Natural killer cell (primary cell): ENCODE results near the gene NR3C2. TPM values are rescaled to one million over a fixed set of nuclear protein-coding genes. Genes with fewer than 3 reads are reported as not detected.
A peak's percentile ranks its signal among the peaks of the same experiment; 100 is the strongest.

Experiments used
- ATAC-seq, 3 donors: fragments of 150-1000 bp in 2 of 3; fragments of 200-7000 bp in 1 of 3; cut with Tn5 transposase; 1 replicate in 1 of 3; 2 replicates in 2 of 3; pipeline ENCODE4 v1.10.0; 2021; ENCODE audit warnings: mild to moderate bottlenecking in 2 of 3, moderate library complexity in 2 of 3
- DNase-seq, 2 donors: peaks; one replicate each; pipeline versions ENCODE4 v3.0.0 to v3.0.0-alpha.2; 2013 to 2021; ENCODE audit warnings: mixed read lengths in 1 of 2
- H3K27ac ChIP-seq: one replicate; pipeline ENCODE4 v1.5.1; 2013; ENCODE audit warnings: mild to moderate bottlenecking, low read length
- H3K27me3 ChIP-seq: one replicate; pipeline ENCODE4 v1.6.1; 2013; ENCODE audit warnings: low read length; ENCODE audit not compliant: control insufficient read depth, insufficient read depth
- H3K36me3 ChIP-seq: one replicate; pipeline ENCODE4 v1.6.1; 2013; ENCODE audit warnings: low read length; ENCODE audit not compliant: control insufficient read depth, insufficient read depth
- H3K4me1 ChIP-seq: one replicate; pipeline ENCODE4 v1.6.1; 2013; ENCODE audit warnings: low read length; ENCODE audit not compliant: control insufficient read depth, insufficient read depth
- H3K4me3 ChIP-seq: one replicate; pipeline ENCODE4 v1.5.1; 2013; ENCODE audit warnings: low read length
- H3K9me3 ChIP-seq: one replicate; pipeline ENCODE4 v1.6.1; 2013; ENCODE audit warnings: low read length; ENCODE audit not compliant: control insufficient read depth, insufficient read depth
- H3K27ac Mint-ChIP-seq, 2 donors: one replicate each; pipeline ENCODE4 v1.8.0; 2022; ENCODE audit warnings: mild to moderate bottlenecking in 2 of 2, mixed read lengths in 2 of 2, moderate library complexity in 1 of 2
- H3K27me3 Mint-ChIP-seq, 2 donors: one replicate each; pipeline ENCODE4 v1.8.0; 2022; ENCODE audit warnings: low read depth in 2 of 2, mixed read lengths in 2 of 2
- H3K36me3 Mint-ChIP-seq: one replicate; pipeline ENCODE4 v1.8.0; 2022; ENCODE audit warnings: mixed read lengths
- H3K4me1 Mint-ChIP-seq, 2 donors: one replicate each; pipeline ENCODE4 v1.8.0; 2022; ENCODE audit warnings: mixed read lengths in 2 of 2
- H3K4me3 Mint-ChIP-seq: one replicate; pipeline ENCODE4 v1.8.0; 2022; ENCODE audit warnings: mild to moderate bottlenecking, moderate library complexity, mixed read lengths
- H3K9me3 Mint-ChIP-seq, 2 donors: one replicate each; pipeline ENCODE4 v1.8.0; 2022; ENCODE audit warnings: mixed read lengths in 2 of 2
- WGBS: methylation state at CpG from one replicate; pipeline ENCODE4 v1.1.7; 2013; ENCODE audit warnings: missing lambda C conversion rate; ENCODE audit not compliant: insufficient coverage; 5-methylcytosine and 5-hydroxymethylcytosine counted together
- intact Hi-C: fragments of 100-400 bp; cut with micrococcal nuclease; formaldehyde crosslinking; loops from one replicate; pipeline ENCODE4 v1.14.2; 2022
- total RNA-seq, 4 donors: library from RNA; stranded (reverse); fragments of 120-200 nt in 1 of 4; gene quantifications; one replicate each; pipeline versions ENCODE4 v1.2.3 to v1.2.4, GENCODE V29; 2013 to 2022
- TF ChIP-seq, protein P1 (sequence below): fragments of 200-600 bp; IDR thresholded peaks from one replicate; pipeline ENCODE4 v1.8.0; 2022; ENCODE audit warnings: antibody characterized with exemption

Gene NR3C2
- total RNA-seq, 3 donors from 2014 or later (not counting 1 experiment from before 2014, with no cell fraction given) = 4.2 to 8.6 (median 6.3) TPM

DNA sequence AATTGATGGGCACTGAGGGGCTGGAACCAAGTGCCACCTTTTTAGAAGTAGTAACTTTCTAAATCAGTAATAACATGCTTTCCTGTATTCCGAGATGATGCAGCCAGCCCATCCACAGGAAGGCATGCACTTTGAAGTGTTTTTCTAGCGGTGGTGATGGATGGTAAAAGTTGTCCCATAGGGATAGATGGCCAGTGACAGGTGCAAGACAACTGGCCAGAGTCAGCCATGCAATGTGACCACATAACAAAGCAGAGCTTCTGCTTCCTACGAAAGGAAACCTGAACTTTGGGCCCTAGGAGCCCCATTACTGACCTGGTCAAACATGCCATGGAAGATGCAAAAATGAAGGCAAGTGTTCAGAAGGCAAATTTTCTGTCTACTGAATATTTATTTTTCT lies 72.3 kb downstream of the NR3C2 start:
- Mint-ChIP-seq H3K27ac (no peak overlapping the region), H3K27me3 (peaks cover 0 to 7% of the 10 kb centered on the region in 2 donors), H3K36me3 (no peaks in the 10 kb centered on the region), H3K4me1 (peaks cover 0 to 4% of the 10 kb centered on the region in 2 donors), H3K9me3 (no peaks in the 10 kb centered on the region), H3K4me3 (no peak overlapping the region)
- Histone ChIP-seq H3K27ac (no peak overlapping the region), H3K4me1 (no peaks in the 10 kb centered on the region), H3K36me3 (no peaks in the 10 kb centered on the region), H3K27me3 (no peaks in the 10 kb centered on the region), H3K4me3 (no peak overlapping the region), H3K9me3 (no peaks in the 10 kb centered on the region)
- 91% methylated on average over 3 of the region's 3 CpGs for WGBS
- intact Hi-C loops = no loop called here
- DNase-seq = no peak
- TF ChIP-seq, protein P1, sequence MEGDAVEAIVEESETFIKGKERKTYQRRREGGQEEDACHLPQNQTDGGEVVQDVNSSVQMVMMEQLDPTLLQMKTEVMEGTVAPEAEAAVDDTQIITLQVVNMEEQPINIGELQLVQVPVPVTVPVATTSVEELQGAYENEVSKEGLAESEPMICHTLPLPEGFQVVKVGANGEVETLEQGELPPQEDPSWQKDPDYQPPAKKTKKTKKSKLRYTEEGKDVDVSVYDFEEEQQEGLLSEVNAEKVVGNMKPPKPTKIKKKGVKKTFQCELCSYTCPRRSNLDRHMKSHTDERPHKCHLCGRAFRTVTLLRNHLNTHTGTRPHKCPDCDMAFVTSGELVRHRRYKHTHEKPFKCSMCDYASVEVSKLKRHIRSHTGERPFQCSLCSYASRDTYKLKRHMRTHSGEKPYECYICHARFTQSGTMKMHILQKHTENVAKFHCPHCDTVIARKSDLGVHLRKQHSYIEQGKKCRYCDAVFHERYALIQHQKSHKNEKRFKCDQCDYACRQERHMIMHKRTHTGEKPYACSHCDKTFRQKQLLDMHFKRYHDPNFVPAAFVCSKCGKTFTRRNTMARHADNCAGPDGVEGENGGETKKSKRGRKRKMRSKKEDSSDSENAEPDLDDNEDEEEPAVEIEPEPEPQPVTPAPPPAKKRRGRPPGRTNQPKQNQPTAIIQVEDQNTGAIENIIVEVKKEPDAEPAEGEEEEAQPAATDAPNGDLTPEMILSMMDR = no peak
- no peak for ATAC-seq

DNA sequence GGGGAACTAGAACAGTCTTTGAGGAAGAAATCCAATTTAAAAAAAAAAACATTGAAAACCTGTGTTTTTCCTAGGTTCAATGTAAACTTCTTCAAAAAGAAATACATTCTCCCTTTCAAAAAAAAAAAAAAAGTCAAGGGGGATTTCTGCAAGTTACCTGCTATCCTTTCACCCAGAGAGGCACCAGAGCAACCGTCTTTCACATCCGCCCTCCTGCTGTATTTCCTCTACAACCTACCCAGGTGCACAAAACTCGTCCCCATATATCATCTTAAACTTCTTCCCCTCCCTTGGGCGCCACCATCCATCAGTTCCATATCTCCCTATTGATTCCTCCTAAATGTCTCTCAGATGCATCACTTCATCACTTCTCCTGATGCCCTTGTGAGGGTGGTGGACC lies 74.5 kb downstream of the NR3C2 start:
- H3K27me3 Mint-ChIP-seq = peaks cover 0 to 7% of the 10 kb centered on the region in 2 donors
- H3K36me3 Mint-ChIP-seq = no peaks in the 10 kb centered on the region
- H3K27me3 ChIP-seq = no peaks in the 10 kb centered on the region
- TF ChIP-seq, protein P1 = no peak
- H3K9me3 Mint-ChIP-seq = no peaks in the 10 kb centered on the region
- peak in 1 of 2 donors; percentile 33 for DNase-seq
- no peaks in the 10 kb centered on the region for H3K9me3 ChIP-seq
- intact Hi-C loops = no loop called here
- ATAC-seq = no peak
- H3K4me1 ChIP-seq = no peaks in the 10 kb centered on the region
- no peaks in the 10 kb centered on the region for H3K36me3 ChIP-seq
- no peak overlapping the region for H3K4me3 Mint-ChIP-seq
- WGBS = 84% methylated on average over 4 of the region's 4 CpGs
- no peak overlapping the region for H3K27ac ChIP-seq
- no peak overlapping the region for H3K27ac Mint-ChIP-seq
- H3K4me3 ChIP-seq = no peak overlapping the region
- H3K4me1 Mint-ChIP-seq = peaks cover 0 to 4% of the 10 kb centered on the region in 2 donors

DNA sequence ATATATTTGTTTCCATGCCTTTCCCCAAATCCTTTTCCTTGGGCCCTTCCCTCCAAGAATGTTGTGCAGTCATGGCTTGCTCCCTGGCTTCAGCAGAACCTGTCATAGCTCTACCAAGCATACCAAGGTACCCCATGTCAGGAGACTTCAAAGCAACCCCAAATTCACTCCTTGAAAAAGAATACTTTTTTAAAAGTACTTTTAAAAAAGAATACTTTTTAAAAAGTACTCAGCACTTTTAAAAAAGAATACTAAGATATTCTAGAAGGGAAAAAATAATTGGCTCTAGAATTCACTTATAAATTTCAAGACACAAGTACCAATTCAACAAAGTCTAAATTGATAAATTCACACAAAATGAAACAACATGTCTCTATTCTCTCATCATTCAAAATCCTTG lies 76.0 kb downstream of the NR3C2 start:
- no peak overlapping the region for H3K27ac ChIP-seq
- H3K4me3 ChIP-seq = no peak overlapping the region
- no peaks in the 10 kb centered on the region for H3K36me3 ChIP-seq
- H3K27me3 Mint-ChIP-seq = peaks cover 0 to 7% of the 10 kb centered on the region in 2 donors
- no peak overlapping the region for H3K27ac Mint-ChIP-seq
- H3K4me3 Mint-ChIP-seq = no peak overlapping the region
- no peaks in the 10 kb centered on the region for H3K27me3 ChIP-seq
- intact Hi-C loops = no loop called here
- ATAC-seq (no peak), DNase-seq (no peak)
- H3K36me3 Mint-ChIP-seq = no peaks in the 10 kb centered on the region
- peaks cover 0 to 2% of the 10 kb centered on the region in 2 donors for H3K9me3 Mint-ChIP-seq
- peaks cover 0 to 4% of the 10 kb centered on the region in 2 donors for H3K4me1 Mint-ChIP-seq
- H3K9me3 ChIP-seq = no peaks in the 10 kb centered on the region
- no peaks in the 10 kb centered on the region for H3K4me1 ChIP-seq
- TF ChIP-seq, protein P1 = no peak

DNA sequence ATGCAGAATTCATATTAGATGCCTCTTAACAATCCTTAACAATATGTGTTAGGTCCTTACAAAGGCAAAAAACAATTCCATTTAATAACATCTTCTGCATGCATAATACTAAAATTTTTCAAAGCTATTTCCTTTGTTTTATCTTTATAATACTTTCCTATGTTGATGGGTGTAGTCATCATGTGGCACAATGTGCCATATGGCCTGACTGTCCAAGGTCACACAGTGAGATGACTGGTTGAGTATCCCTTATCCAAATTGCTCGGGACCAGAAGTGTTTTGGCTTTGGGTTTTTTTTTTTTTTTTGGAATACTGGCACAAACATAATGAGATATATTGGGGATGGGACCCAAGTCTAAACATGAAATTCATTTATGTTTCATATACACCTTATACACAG lies 77.7 kb downstream of the NR3C2 start:
- intact Hi-C loops = no loop called here
- Mint-ChIP-seq H3K36me3 (no peaks in the 10 kb centered on the region), H3K27ac (no peak overlapping the region), H3K9me3 (peaks cover 0 to 2% of the 10 kb centered on the region in 2 donors), H3K27me3 (peaks cover 0 to 7% of the 10 kb centered on the region in 2 donors), H3K4me1 (peaks cover 0 to 4% of the 10 kb centered on the region in 2 donors), H3K4me3 (no peak overlapping the region)
- H3K36me3 ChIP-seq = no peaks in the 10 kb centered on the region
- TF ChIP-seq, protein P1 = no peak
- no peaks in the 10 kb centered on the region for H3K27me3 ChIP-seq
- H3K4me3 ChIP-seq = no peak overlapping the region
- H3K9me3 ChIP-seq = no peaks in the 10 kb centered on the region
- DNase-seq = no peak
- no peak for ATAC-seq
- no peaks in the 10 kb centered on the region for H3K4me1 ChIP-seq
- WGBS = 100% methylated on average over 1 of the region's 1 CpG
- H3K27ac ChIP-seq = no peak overlapping the region
